ENCODE results near the gene TWF2. TPM values are rescaled to one million over a fixed set of nuclear protein-coding genes. Genes with fewer than 3 reads are reported as not detected.

The TWF2 gene
- total and polyA plus RNA-seq, 9 of the 15 experiments (the other 6 are each of a cell fraction or from before 2014, with no cell fraction given) = 0.11 to 61.9 (median 29.7) TPM

GRCh38 chr3:52254608-52255007 lies 15.7 kb upstream of the TWF2 start:
- BruUV-seq (replicated peaks) = no TSS peak
- Histone ChIP-seq H3K4me2 (ENCODE audit: insufficient read depth, low read length) (no peak overlapping the region), H4K20me1 (replicated peaks; ENCODE audit: control insufficient read depth, insufficient read depth, low read length) (no peaks in the 10 kb centered on the region), H3K27ac (ENCODE audit: extremely low read depth, low read depth, low read length) (no peak overlapping the region), H3K9me3 (replicated peaks; ENCODE audit: control insufficient read depth, insufficient read depth, low read depth, low read length) (no peaks in the 10 kb centered on the region), H3K79me2 (ENCODE audit: control insufficient read depth, insufficient read depth, low read length) (no peaks in the 10 kb centered on the region; the same call in 2 of the 3 replicates), H3K4me3 (no peak overlapping the region), H3K9me1 (ENCODE audit: control insufficient read depth, insufficient read depth, low read length) (no peaks in the 10 kb centered on the region), H2AFZ (ENCODE audit: low read depth, low read length) (no peak overlapping the region), H3K27me3 (ENCODE audit: control insufficient read depth in 2 of 2, insufficient read depth in 2 of 2, low read length in 2 of 2) (no peaks in the 10 kb centered on the region), H3K36me3 (ENCODE audit: control insufficient read depth, insufficient read depth, low read length) (peaks cover 84% of the 10 kb centered on the region), H3K9ac (ENCODE audit: insufficient read depth in 1 of 2, low read depth in 2 of 2, low read length in 2 of 2) (no peak overlapping the region), H3K4me1 (replicated peaks in 1 of 2; ENCODE audit: control insufficient read depth in 2 of 2, insufficient read depth in 2 of 2, low read length in 2 of 2) (peaks cover 0 to 18% of the 10 kb centered on the region in 2 experiments; a peak in 4 of 5 replicates)
- ChIA-PET CTCF (ENCODE audit: low intra/inter-chr PET ratio) (no interaction called here), POLR2A (interaction anchor here (0.6 to 1.6 kb wide), 3 partner anchors 9 to 211 kb away, joined by 3 to 6 read pairs (median 4); partner anchors contain the start of gene PPM1M)
- DNase-seq (ENCODE audit: extremely low read depth in 1 of 4, low spot score in 3 of 4) (no peak), ATAC-seq (no peak), FAIRE-seq (no peak)
- 0 out of 2 replicates have a peak, but pooled peaks have one; percentile 31 for TF ChIP-seq POLR2G (IDR thresholded peaks at IDR 0.05; ENCODE audit: low read depth, low read length)
- TF ChIP-seq SUPT5H (IDR thresholded peaks at IDR 0.05) = peak; percentile 23; the same call in 1 of the 2 replicates
- no peak for TF ChIP-seq ZNF239 (CRISPR knock-in tag; IDR thresholded peaks at IDR 0.05)
- no peak for TF ChIP-seq RBBP5 (IDR thresholded peaks at IDR 0.05; ENCODE audit: borderline replicate concordance, insufficient read depth, low read length, poor library complexity, severe bottlenecking)
- 80% methylated on average over 5 of the region's 9 CpGs for WGBS (ENCODE audit: insufficient coverage, low coverage, missing lambda C conversion rate)
- in situ Hi-C loops (cut with MboI) (no loop called here), intact Hi-C loops (cut with micrococcal nuclease) (no loop called here)

Measured in K562 (cell line).